Measurements from ENCODE around the gene ITGA5. TPM values are rescaled to one million over a fixed set of nuclear protein-coding genes. Genes with fewer than 3 reads are reported as not detected.
A peak's percentile ranks its signal among the peaks of the same experiment; 100 is the strongest.

ITGA5 gene
- total RNA-seq, 1 donor from 2014 or later = 51.6 TPM

GRCh38 chr12:54378796-54379397, 40.2 kb downstream of the ITGA5 start:
- ATAC-seq (ENCODE audit: poor library complexity) = peak; percentile 91
- intact Hi-C loops (cut with DNase I) = no loop called here
- peak; percentile 83 for DNase-seq

- ATAC-seq (ENCODE audit: poor library complexity) = no peak
- intact Hi-C loops (cut with DNase I) = no loop called here
- DNase-seq = no peak
These were observed 41.1 kb downstream of the ITGA5 start for GRCh38 chr12:54377797-54378515.

DNA sequence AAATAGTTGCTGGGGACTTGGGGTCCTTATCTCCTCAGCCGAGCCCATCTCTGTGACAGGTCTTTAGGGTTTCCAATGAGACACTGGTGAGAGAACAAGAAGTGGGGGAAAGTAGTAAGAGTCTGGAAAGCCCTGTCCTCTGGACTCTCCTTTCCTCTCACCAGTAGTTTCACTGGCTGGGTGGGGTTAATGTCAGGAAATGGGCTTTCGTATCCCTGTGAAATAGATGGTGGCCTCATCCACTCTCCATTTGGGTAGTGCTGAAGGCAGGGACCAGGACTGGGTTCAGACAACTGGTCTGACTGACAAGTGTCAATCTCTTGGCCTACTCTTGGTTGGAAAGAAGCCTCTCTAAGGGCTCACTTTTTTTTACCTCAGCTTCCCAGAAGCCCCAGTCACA, 42.1 kb downstream of the ITGA5 start:
- intact Hi-C loops (cut with DNase I) = no loop called here
- ATAC-seq (ENCODE audit: poor library complexity) = no peak

DNA sequence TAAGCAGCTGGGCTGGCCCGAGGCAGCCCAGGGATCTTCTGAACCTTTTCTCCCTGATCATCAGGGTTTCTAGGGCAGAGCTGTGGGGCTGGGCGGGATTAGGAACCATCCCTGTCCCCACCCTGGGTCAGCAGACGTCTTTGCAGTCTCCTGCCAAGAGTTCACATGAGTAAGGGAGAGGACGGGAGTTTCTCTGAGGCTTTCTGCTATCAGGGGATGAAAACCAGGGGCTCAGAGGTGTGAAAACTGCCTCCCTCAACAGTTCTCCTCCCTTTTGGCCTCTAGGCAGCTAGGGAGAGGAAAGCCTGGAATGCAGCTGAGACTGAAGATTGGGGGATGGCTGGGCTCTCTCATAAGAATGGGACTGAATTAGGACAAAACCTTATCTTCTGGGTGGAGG, 42.5 kb downstream of the ITGA5 start:
- intact Hi-C loops (cut with DNase I) = no loop called here
- DNase-seq = no peak
- no peak for ATAC-seq (ENCODE audit: poor library complexity)

More for the DNA sequence above, 42.1 kb downstream of the ITGA5 start:
- DNase-seq = no peak

GRCh38 chr12:54375259-54375579, 43.8 kb downstream of the ITGA5 start:
- no peak for DNase-seq
- ATAC-seq (ENCODE audit: poor library complexity) = peak; percentile 1
- intact Hi-C loops (cut with DNase I) = no loop called here

DNA sequence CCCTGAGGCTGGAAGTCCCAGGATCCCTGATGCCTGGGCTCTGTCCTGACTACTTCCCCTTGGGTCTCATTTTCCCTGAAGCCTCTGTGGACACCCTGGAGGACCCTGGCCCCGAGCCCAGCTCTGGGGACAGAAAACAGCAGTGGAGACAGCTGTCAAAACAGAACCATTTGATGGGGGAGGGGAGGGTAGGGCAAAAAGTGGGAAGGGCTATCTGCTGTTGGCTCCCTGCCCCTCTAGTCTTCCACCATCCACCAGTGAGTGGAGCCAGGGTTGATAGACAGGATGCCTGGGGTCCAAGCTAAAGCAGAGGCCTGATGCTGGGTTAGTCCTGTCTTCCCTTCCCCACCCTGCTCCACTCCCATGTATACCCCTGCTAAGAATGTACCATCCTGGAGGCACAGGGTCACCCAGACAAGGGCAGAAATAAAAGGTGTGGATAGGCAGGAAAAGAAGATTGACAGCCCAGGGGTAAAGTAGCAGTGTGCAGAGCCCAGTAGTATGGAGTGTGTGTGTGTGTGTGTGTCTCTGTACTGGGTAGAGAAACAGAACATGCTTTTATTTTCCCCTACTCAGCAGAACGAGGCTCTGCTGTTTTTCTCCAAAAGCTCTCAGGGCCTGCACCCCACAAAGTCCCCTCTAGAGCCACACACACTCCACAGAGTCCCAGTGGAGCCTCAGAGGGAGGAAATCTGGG, 44.4 kb downstream of the ITGA5 start:
- intact Hi-C loops (cut with DNase I) = no loop called here

DNA sequence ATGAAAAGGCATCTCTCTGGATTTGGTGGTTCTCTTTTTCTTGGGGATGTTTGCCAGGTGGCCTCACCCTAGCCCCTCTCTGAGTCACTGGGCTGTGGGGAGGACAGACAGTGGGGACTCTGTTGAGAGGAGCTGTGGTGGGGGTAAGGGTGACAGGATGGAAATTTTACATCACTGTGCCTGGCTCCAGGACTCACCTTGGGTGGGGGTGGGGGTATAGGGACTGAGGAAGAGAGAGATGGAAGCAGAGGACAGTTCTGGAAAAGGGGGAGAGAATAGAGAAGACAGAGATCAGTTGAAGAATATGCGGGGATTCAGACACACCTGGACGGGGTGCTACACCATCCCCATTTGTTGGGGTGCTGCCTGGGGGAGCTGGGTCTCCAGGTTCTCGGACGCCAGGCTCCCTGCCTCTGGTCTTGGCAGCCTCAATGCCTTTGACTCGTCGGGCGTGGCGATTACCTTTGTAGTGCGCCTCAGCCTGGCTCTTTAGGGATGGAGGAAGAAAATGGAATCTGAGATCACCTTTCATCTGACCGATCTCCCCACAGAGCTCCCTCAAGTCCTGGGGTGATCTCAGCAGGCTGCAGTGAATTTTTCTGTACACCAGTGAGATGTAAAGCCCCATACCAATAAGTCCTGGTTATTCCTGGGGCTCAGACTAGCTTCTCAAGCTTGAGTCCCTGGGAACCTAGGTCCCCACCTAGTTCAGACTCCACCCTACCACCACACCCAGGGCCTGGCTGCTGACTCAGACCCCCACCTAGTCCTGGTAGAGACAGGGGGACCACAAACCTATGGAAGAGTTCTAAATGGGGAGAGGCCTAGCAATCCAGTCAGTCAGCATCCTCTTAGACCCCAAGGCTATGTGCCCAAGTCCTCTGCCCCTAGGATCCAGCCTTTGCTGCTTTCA, 45.2 kb downstream of the ITGA5 start:
- DNase-seq = no peak
- intact Hi-C loops (cut with DNase I) = no loop called here
- no peak for ATAC-seq (ENCODE audit: poor library complexity)

More for the DNA sequence above, 44.4 kb downstream of the ITGA5 start:
- ATAC-seq (ENCODE audit: poor library complexity) (no peak), DNase-seq (peak; percentile 74)

GRCh38 chr12:54372113-54372806, 46.8 kb downstream of the ITGA5 start:
- DNase-seq (no peak), ATAC-seq (ENCODE audit: poor library complexity) (no peak)
- intact Hi-C loops (cut with DNase I) = no loop called here

DNA sequence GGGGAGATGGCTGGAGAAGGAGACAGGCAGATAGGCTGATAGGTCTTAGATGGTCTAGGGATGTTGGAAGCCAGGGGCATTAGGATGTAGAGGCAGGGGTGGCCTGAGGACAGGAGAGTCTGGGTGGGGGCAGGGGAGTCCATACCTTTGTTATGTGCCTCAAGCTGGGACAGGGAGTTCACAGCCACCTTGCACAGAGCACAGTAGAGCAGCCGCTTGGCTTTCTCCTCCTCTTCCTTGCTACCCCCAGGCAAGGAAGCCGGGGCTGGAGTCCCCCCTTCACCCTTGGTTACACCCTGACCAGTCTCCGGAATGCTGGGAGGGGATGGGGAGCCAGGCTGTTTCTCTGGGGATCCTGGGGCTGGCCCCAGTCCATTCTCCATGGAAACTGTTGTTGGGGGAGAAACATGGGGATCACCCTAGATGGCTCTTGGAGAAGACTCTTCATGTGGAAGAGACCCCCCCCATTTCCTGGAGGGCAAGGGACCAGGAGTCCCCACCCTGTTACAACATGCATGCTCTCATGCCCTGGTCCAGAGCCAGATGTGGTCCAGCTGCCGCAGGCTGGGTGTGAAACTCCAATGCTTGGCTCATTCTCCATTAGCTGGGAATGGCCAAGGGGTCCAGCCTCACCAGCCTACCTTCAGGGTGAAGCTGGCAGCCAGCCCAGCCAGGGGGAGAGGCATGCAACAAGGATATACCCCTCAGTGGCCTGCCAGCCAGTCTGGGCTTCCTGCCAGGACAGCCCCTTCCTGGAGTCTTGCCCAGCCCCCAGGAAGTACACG, 47.5 kb downstream of the ITGA5 start:
- DNase-seq (peak; percentile 86), ATAC-seq (ENCODE audit: poor library complexity) (peak; percentile 19)
- intact Hi-C loops (cut with DNase I) = no loop called here

DNA sequence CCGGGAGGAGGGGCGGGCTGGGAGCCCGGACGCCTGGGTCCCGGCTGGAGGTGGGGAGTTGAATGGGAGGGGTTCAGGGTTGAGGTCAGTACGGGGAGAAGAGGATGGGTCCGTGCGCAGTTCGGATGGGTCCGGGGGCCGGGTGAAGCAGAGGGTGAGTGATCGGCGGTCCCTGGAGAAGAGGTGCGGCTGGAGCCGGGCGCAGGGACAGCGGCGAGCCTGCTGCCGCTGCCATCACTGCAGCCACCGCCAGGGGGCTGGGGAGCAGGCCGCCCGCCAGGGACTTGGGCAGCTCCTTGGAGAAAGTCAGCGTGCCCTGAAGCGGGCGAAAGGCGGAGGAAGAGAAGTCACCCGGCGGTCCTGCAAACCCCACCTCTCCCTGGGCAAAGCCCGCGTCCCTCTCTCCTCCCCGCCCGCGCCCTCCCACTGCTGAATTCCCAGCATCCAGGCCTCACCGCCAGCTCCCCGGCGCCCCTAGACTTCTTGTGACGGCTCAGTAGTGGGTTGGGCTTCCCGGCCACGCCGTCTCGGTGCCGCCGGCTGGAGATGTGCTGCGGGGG, 48.8 kb downstream of the ITGA5 start:
- ATAC-seq (ENCODE audit: poor library complexity) (peak; percentile 77), DNase-seq (peak; percentile 86)
- intact Hi-C loops (cut with DNase I) = no loop called here

DNA sequence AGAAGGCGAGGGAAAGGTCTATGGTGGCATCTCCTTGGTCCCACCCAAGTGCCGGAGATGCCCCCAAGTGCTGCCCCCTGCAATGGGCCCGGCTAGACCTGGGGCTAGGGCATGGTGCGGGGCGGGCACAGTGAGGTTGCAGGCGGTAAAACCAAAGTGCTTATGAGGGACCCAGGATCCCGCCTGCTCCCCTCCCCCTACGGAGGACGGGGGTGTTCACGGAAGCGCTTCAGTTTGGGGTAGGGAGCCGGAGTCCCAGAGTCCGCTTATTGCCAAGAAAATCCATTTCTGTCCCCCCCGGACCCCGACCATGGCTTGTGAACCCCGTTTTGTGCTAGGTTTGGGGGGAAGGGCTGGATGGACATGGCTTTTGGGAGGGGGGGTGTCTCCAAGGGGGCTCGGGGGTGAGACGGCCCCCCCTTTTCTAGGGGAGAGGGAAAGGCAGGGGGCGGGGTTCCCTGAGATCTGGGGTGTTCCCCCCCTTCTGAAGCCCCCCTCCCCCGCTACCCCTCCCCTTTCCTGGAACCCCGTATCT, 49.4 kb downstream of the ITGA5 start:
- intact Hi-C loops (cut with DNase I) = no loop called here
- ATAC-seq (ENCODE audit: poor library complexity) (peak; percentile 8), DNase-seq (no peak)

DNA sequence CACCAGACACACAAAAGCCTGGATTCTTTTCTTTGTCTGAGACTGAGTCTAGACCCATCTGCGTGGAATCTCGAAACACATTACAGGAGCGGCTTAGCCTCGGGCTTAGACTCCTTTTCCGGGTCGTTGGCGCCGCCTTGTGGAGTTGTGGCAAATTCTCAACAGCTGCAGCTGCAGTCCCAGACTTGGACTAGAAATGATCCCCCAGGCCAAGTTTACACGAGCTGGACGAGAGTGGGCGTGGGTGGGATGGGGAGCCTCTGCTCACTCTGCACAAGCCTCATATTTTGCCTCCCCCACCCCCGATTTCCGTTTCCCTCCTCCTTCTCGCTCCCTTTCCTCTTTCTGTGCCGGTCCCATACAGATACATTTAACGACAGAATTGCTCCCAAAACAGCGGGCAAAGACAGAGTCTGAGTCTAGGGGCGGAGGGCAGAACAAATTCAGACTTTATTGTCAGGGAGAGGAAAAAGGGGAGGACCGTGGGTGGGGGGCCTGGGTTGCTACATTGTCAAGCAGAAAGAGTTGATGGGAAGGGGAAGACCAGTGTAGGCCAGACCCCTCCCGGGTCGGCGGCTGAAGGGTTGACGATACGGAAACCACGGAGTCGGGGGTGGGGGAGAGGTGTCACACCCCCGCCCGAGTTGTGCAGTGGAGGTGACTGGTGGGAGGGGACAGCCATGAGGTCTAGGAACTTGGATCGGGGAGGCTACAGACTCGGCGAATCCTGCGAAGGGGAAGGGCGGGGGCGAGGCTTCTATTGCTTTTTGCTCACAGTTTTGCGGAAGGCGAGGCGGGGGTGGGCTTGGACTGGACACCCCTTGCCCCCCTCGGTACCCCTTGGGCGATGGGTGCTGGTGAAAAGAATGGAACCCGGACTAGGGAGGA, 50.1 kb downstream of the ITGA5 start:
- peak; percentile 94 for DNase-seq
- intact Hi-C loops (cut with DNase I) = no loop called here
- ATAC-seq (ENCODE audit: poor library complexity) = peak; percentile 72

DNA sequence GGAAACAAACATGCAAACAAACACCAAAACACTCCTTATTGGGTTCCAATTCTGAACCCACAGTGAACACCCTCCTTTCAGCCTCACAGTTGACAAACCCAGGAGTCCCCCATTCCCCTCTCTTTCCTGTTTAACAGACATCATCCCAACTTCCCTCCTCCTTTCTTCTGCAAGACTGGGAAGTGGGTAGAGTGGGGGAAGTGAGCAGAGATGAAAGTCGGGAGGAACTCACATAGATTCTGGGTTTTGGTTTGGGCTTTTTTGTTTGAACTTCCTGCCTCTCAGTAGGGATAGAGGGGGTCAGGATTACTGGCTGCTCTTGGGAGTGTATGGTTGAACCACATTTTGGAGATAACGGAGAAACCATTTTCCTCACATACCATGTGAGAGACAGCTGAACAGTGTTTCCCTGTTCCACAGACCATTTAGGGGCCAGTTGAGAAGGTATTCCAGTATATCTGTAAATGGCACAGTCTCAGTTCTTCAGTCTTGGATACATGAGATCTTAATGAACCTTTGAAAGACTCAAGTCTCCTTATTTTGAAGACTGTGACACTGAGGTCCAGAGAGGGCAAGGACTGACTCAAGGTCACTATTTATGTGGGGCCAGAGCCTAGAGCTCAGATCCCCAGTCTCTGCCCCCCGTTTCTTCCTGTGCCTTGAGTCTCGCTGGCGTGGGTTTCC, 50.9 kb downstream of the ITGA5 start:
- intact Hi-C loops (cut with DNase I) = no loop called here
- DNase-seq (no peak), ATAC-seq (ENCODE audit: poor library complexity) (no peak)

- no peak for ATAC-seq (ENCODE audit: poor library complexity)
- intact Hi-C loops (cut with DNase I) = loop anchor here (5.0 kb wide), 1 partner anchor 147 kb away; no protein-coding TSS in a partner anchor
- no peak for DNase-seq
These were observed 54.7 kb downstream of the ITGA5 start, which contains the start of gene GPR84 for GRCh38 chr12:54364413-54364812. GPR84 (minus strand) TSS chr12:54364486; CDS start chr12:54363851, 635 bp downstream.

DNA sequence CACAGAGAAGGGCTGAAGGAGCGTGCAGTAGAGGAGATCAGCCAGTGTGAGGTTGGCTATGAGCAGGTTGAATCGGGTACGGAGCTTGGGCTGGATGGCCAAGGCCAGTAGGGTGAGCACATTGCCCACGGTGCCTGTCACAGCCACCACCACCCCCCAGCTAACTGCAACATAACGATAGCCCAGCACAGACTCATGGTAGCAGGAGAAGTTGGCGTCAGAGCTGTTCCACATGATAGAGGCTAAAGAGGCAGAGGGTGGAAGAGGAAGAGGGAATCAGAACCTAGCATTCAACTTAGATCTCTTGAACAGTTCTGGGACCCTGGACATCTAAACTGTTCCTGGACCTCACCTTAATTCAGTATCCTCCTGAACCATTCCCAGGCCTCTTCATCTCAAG, 55.4 kb downstream of the ITGA5 start:
- DNase-seq = no peak
- ATAC-seq (ENCODE audit: poor library complexity) = no peak
- intact Hi-C loops (cut with DNase I) = loop anchor here (5.0 kb wide), 1 partner anchor 146 kb away; no protein-coding TSS in a partner anchor

Measured in Right ventricle myocardium superior (tissue), 1 donor.